Measurements from ENCODE around the gene MS4A1. TPM values are rescaled to one million over a fixed set of nuclear protein-coding genes. Genes with fewer than 3 reads are reported as not detected.

Gene MS4A1
- total RNA-seq, 1 experiment from 2014 or later, result not detected

- no peaks in the 10 kb centered on the region for H3K27me3 ChIP-seq (ENCODE audit: insufficient read depth, low read length)
- H3K4ac ChIP-seq (ENCODE audit: low read depth, low read length), result no peak overlapping the region
- no peaks in the 10 kb centered on the region for H3K79me1 ChIP-seq (ENCODE audit: insufficient read depth, low read depth, low read length, poor library complexity, severe bottlenecking)
- no peaks in the 10 kb centered on the region for H4K20me1 ChIP-seq (ENCODE audit: control insufficient read depth, insufficient read depth, insufficient read length)
- no peak overlapping the region for H2BK15ac ChIP-seq (ENCODE audit: low read depth, low read length)
- no peaks in the 10 kb centered on the region for H3K9me3 ChIP-seq (ENCODE audit: control insufficient read depth, low read depth, low read length)
- H2BK12ac ChIP-seq (ENCODE audit: insufficient read length, low read depth, low read length), result no peak overlapping the region
- H3K14ac ChIP-seq (ENCODE audit: insufficient read depth, low read length), result no peak overlapping the region
- H3K56ac ChIP-seq (ENCODE audit: insufficient read length, low read depth, low read length), result no peak overlapping the region
- no peak overlapping the region for H2AFZ ChIP-seq (ENCODE audit: low read length)
- H3K79me2 ChIP-seq (ENCODE audit: insufficient read depth, low read length), result no peaks in the 10 kb centered on the region
- Mint-ChIP-seq H3K9me3 (peaks cover 4 to 5% of the 10 kb centered on the region in 2 experiments; a peak in 2 of 5 replicates), H3K4me1 (no peaks in the 10 kb centered on the region), H3K36me3 (ENCODE audit: insufficient read depth in 1 of 3, low read depth in 3 of 3) (no peaks in the 10 kb centered on the region; a peak in 1 of 7 replicates), H3K27ac (no peak overlapping the region), H3K27me3 (ENCODE audit: low read depth) (no peaks in the 10 kb centered on the region; the same call in 1 of the 2 replicates), H3K4me3 (no peak overlapping the region)
- H2BK120ac ChIP-seq (ENCODE audit: low read depth, low read length, poor library complexity, severe bottlenecking), result no peak overlapping the region
- WGBS (ENCODE audit: extremely low coverage, insufficient read length, low lambda C conversion rate), result no CpG with 5 or more reads among the region's 1 CpG
- H3K4me1 ChIP-seq (ENCODE audit: insufficient read depth, low read length), result no peaks in the 10 kb centered on the region
- no peak overlapping the region for H2BK20ac ChIP-seq (ENCODE audit: low read depth, low read length, poor library complexity, severe bottlenecking)
- H3T11ph ChIP-seq (ENCODE audit: low read length), result no peak overlapping the region
- H4K8ac ChIP-seq (replicated peaks; ENCODE audit: insufficient read length, low read depth, low read length), result no peak overlapping the region
- H2AK5ac ChIP-seq (ENCODE audit: insufficient read length, low read length), result no peak overlapping the region
- TF ChIP-seq CTCF (conservative IDR thresholded peaks at IDR 0.05), result no peak
- H3K23ac ChIP-seq (ENCODE audit: insufficient read length, low read depth, low read length), result no peak overlapping the region
- no peak for DNase-seq
- no peaks in the 10 kb centered on the region for H3K23me2 ChIP-seq (ENCODE audit: insufficient read length, low read depth, low read length, poor library complexity, severe bottlenecking)
- no peak overlapping the region for H3K9ac ChIP-seq (ENCODE audit: extremely low read depth, insufficient read length, low read length)
- H3K18ac ChIP-seq (ENCODE audit: insufficient read length, low read depth, low read length), result no peak overlapping the region
- no peak overlapping the region for H2BK5ac ChIP-seq (ENCODE audit: insufficient read length, low read length)
- no peak overlapping the region for H4K5ac ChIP-seq (ENCODE audit: insufficient read length, low read depth, low read length)
- no peak overlapping the region for H3K27ac ChIP-seq (ENCODE audit: insufficient read length, low read depth, low read length)
- no peak overlapping the region for H3K4me2 ChIP-seq (ENCODE audit: insufficient read depth, insufficient read length, low read length)
- H4K91ac ChIP-seq (ENCODE audit: insufficient read length, low read depth, low read length), result no peak overlapping the region
These were observed 33.0 kb upstream of the MS4A1 start for GRCh38 chr11:60422609-60423008.

All from H9 (cell line).